Rectal smooth muscle tissue (tissue), 1 donor: ENCODE measurements around the gene CDK5RAP3.

Experiments used
- H3K27ac ChIP-seq: one replicate; pipeline ENCODE4 v1.7.0; 2013; ENCODE audit warnings: low read depth, low read length, inconsistent platforms
- H3K27me3 ChIP-seq: one replicate; pipeline ENCODE4 v1.7.0; 2013; ENCODE audit warnings: low read length; ENCODE audit not compliant: control insufficient read depth, insufficient read depth
- H3K36me3 ChIP-seq: one replicate; pipeline ENCODE4 v1.7.0; 2013; ENCODE audit warnings: low read length; ENCODE audit not compliant: control insufficient read depth, insufficient read depth
- H3K4me1 ChIP-seq: one replicate; pipeline ENCODE4 v1.7.0; 2013; ENCODE audit warnings: low read length; ENCODE audit not compliant: control insufficient read depth, insufficient read depth
- H3K4me3 ChIP-seq: one replicate; pipeline ENCODE4 v1.7.0; 2013; ENCODE audit warnings: low read length
- H3K9ac ChIP-seq: one replicate; pipeline ENCODE4 v1.7.0; 2013; ENCODE audit warnings: low read length

Gene CDK5RAP3

GRCh38 chr17:48025040-48025903 is 54.4 kb downstream of the CDK5RAP3 start:
- no peak overlapping the region for H3K27ac ChIP-seq
- H3K4me3 ChIP-seq = peak overlapping the region; percentile 64
- H3K36me3 ChIP-seq = no peaks in the 10 kb centered on the region
- H3K4me1 ChIP-seq = peaks cover 21% of the 10 kb centered on the region
- H3K27me3 ChIP-seq = no peaks in the 10 kb centered on the region
- no peak overlapping the region for H3K9ac ChIP-seq

GRCh38 chr17:48025904-48026501 is 55.1 kb downstream of the CDK5RAP3 start:
- H3K4me1 ChIP-seq = peaks cover 21% of the 10 kb centered on the region
- peak overlapping the region; percentile 56 for H3K4me3 ChIP-seq
- H3K27ac ChIP-seq = no peak overlapping the region
- no peaks in the 10 kb centered on the region for H3K27me3 ChIP-seq
- H3K36me3 ChIP-seq = no peaks in the 10 kb centered on the region
- H3K9ac ChIP-seq = no peak overlapping the region

- Histone ChIP-seq H3K36me3 (no peaks in the 10 kb centered on the region), H3K9ac (no peak overlapping the region), H3K27ac (peak overlapping the region; percentile 35), H3K27me3 (no peaks in the 10 kb centered on the region), H3K4me1 (peaks cover 21% of the 10 kb centered on the region), H3K4me3 (peak overlapping the region; percentile 2)
Observed at GRCh38 chr17:48026502-48027321, 55.8 kb downstream of the CDK5RAP3 start.

GRCh38 chr17:48027322-48027981 is 56.5 kb downstream of the CDK5RAP3 start:
- Histone ChIP-seq H3K27me3 (no peaks in the 10 kb centered on the region), H3K27ac (no peak overlapping the region), H3K4me1 (peaks cover 21% of the 10 kb centered on the region), H3K36me3 (peaks cover 4% of the 10 kb centered on the region), H3K9ac (no peak overlapping the region), H3K4me3 (no peak overlapping the region)

- no peak overlapping the region for H3K4me3 ChIP-seq
- H3K9ac ChIP-seq = no peak overlapping the region
- no peaks in the 10 kb centered on the region for H3K27me3 ChIP-seq
- H3K27ac ChIP-seq = no peak overlapping the region
- H3K36me3 ChIP-seq = peaks cover 4% of the 10 kb centered on the region
- peaks cover 21% of the 10 kb centered on the region for H3K4me1 ChIP-seq
Observed at GRCh38 chr17:48028736-48029135, 57.8 kb downstream of the CDK5RAP3 start.

- Histone ChIP-seq H3K36me3 (peaks cover 4% of the 10 kb centered on the region), H3K9ac (no peak overlapping the region), H3K4me3 (no peak overlapping the region), H3K4me1 (peaks cover 13% of the 10 kb centered on the region), H3K27ac (no peak overlapping the region), H3K27me3 (no peaks in the 10 kb centered on the region)
Observed at GRCh38 chr17:48030531-48030930, 59.6 kb downstream of the CDK5RAP3 start.
